ENCODE data around the gene ARHGAP15. TPM values are rescaled to one million over a fixed set of nuclear protein-coding genes. Genes with fewer than 3 reads are reported as not detected.

ARHGAP15 gene
- total and polyA plus RNA-seq, 2 experiments from 2014 or later = 0.26 TPM; not detected in 1

- TF ChIP-seq REST (IDR thresholded peaks at IDR 0.05; ENCODE audit: unreplicated experiment) (no peak), NANOG (IDR thresholded peaks at IDR 0.05; ENCODE audit: borderline replicate concordance) (no peak), ZNF114 (CRISPR knock-in tag; IDR thresholded peaks at IDR 0.05) (no peak), ETS1 (IDR thresholded peaks at IDR 0.05) (no peak), CREB1 (CRISPR knock-in tag; IDR thresholded peaks at IDR 0.05; ENCODE audit: low read depth) (no peak), JUNB (IDR thresholded peaks at IDR 0.05; ENCODE audit: unreplicated experiment) (no peak), ZNF331 (CRISPR knock-in tag; IDR thresholded peaks at IDR 0.05; ENCODE audit: low read depth) (no peak), EZH2phosphoT487 (IDR thresholded peaks at IDR 0.05; ENCODE audit: unreplicated experiment) (no peak)
Measured at GRCh38 chr2:143519521-143519920, 390.3 kb downstream of the ARHGAP15 start (continued).

GRCh38 chr2:143521396-143521795 is 392.2 kb downstream of the ARHGAP15 start:
- no peaks in the 10 kb centered on the region for H3K9me2 ChIP-seq (ENCODE audit: insufficient read depth)
- no peaks in the 10 kb centered on the region for H3K27me3 ChIP-seq (ENCODE audit: insufficient read depth)
- Mint-ChIP-seq H3K4me3 (no peak overlapping the region), H3K27me3 (ENCODE audit: insufficient read depth, low read depth, poor library complexity) (peaks cover 3% of the 10 kb centered on the region), H3K36me3 (ENCODE audit: low read depth) (no peaks in the 10 kb centered on the region), H3K9me3 (no peaks in the 10 kb centered on the region), H3K4me1 (peaks cover 9% of the 10 kb centered on the region), H3K27ac (no peak overlapping the region)
- no peak overlapping the region for H3K4me3 ChIP-seq
- no peak overlapping the region for H2AFZ ChIP-seq
- DNase-seq (ENCODE audit: low spot score) (no peak), ATAC-seq (no peak)
- H3K27ac ChIP-seq (ENCODE audit: low read depth) = no peak overlapping the region
- no peaks in the 10 kb centered on the region for H3K79me2 ChIP-seq (replicated peaks; ENCODE audit: insufficient read depth)
- no peaks in the 10 kb centered on the region for H4K20me1 ChIP-seq (replicated peaks; ENCODE audit: insufficient read depth)
- H3K36me3 ChIP-seq (ENCODE audit: insufficient read depth) = no peaks in the 10 kb centered on the region
- H3F3A ChIP-seq (replicated peaks; ENCODE audit: low read depth) = no peaks in the 10 kb centered on the region
- no peak overlapping the region for H3K4me2 ChIP-seq
- peaks cover 7% of the 10 kb centered on the region; the same call in 1 of the 2 replicates for H3K4me1 ChIP-seq (ENCODE audit: insufficient read depth)
- TF ChIP-seq REST (IDR thresholded peaks at IDR 0.05; ENCODE audit: unreplicated experiment) (no peak), CREB1 (CRISPR knock-in tag; IDR thresholded peaks at IDR 0.05; ENCODE audit: low read depth) (no peak), ZNF114 (CRISPR knock-in tag; IDR thresholded peaks at IDR 0.05) (no peak), EZH2 (IDR thresholded peaks at IDR 0.05; ENCODE audit: low read depth, unreplicated experiment) (no peak), EZH2phosphoT487 (IDR thresholded peaks at IDR 0.05; ENCODE audit: unreplicated experiment) (no peak), CTCF (conservative IDR thresholded peaks at IDR 0.05; ENCODE audit: low read depth in 2 of 2) (no peak), ETS1 (IDR thresholded peaks at IDR 0.05) (no peak), POLR2AphosphoS5 (IDR thresholded peaks at IDR 0.05; ENCODE audit: low read depth) (no peak), ZNF331 (CRISPR knock-in tag; IDR thresholded peaks at IDR 0.05; ENCODE audit: low read depth) (no peak), NANOG (IDR thresholded peaks at IDR 0.05; ENCODE audit: borderline replicate concordance) (no peak)

Measured in GM23338 (cell line).